AG09309 (cell line): Measurements from ENCODE around the gene GNAT3.

Source experiments
- DNase-seq: peaks from one replicate; pipeline ENCODE4 v3.0.0-alpha.2; 2010; ENCODE audit warnings: low read depth
- H3K4me3 ChIP-seq: 2 replicates; pipeline ENCODE4 v1.5.1; 2011; ENCODE audit warnings: mild to moderate bottlenecking, low read depth, low read length, moderate library complexity; ENCODE audit not compliant: control insufficient read depth
- TF ChIP-seq, protein P1 (sequence below): IDR thresholded peaks from 2 replicates; pipeline ENCODE4 v1.5.1; 2011; ENCODE audit warnings: mild to moderate bottlenecking, low read depth, low read length, inconsistent platforms; ENCODE audit not compliant: insufficient read depth, control insufficient read depth; ENCODE audit errors: missing control alignments

GNAT3 gene

DNA sequence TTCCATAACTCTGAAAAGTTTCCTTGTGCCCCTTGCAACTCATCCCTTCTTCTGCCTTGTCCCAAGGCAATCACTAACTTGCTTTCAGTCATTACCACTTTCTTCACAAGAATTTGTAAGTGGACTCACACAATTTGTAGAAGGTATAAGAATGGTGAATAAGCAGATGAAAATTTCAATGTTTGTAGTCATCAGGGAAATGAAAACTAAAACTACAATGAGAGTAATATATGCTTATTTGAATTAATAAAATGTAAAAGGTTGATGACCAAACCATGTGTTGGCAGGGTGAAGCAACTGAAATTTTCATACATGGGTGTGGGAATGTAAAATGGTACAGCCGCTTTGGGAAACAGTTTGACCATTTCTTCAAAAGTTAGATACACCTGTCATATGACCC is 79.7 kb downstream of the GNAT3 start:
- TF ChIP-seq, protein P1, sequence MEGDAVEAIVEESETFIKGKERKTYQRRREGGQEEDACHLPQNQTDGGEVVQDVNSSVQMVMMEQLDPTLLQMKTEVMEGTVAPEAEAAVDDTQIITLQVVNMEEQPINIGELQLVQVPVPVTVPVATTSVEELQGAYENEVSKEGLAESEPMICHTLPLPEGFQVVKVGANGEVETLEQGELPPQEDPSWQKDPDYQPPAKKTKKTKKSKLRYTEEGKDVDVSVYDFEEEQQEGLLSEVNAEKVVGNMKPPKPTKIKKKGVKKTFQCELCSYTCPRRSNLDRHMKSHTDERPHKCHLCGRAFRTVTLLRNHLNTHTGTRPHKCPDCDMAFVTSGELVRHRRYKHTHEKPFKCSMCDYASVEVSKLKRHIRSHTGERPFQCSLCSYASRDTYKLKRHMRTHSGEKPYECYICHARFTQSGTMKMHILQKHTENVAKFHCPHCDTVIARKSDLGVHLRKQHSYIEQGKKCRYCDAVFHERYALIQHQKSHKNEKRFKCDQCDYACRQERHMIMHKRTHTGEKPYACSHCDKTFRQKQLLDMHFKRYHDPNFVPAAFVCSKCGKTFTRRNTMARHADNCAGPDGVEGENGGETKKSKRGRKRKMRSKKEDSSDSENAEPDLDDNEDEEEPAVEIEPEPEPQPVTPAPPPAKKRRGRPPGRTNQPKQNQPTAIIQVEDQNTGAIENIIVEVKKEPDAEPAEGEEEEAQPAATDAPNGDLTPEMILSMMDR: no peak
- no peak for DNase-seq
- no peak overlapping the region for H3K4me3 ChIP-seq

DNA sequence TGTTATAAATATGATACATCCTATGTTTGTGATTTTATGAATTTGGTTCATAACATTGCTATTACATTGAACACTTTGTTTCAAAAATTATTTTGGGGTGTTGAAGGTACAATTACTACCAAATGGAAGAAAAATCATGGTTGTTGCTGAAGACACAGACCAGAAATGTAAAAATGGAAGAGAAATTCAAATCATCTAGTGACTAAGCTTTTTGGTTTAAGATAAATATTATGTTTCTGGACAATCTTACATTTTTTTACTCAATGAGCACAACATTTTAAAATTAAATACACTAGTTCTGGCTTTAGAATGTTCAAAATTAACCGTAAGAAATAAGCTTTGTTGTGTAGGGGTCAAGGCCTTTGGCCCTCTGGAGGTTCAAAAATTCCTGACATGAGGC is 82.7 kb downstream of the GNAT3 start:
- DNase-seq: no peak
- no peak overlapping the region for H3K4me3 ChIP-seq
- TF ChIP-seq, protein P1: no peak

DNA sequence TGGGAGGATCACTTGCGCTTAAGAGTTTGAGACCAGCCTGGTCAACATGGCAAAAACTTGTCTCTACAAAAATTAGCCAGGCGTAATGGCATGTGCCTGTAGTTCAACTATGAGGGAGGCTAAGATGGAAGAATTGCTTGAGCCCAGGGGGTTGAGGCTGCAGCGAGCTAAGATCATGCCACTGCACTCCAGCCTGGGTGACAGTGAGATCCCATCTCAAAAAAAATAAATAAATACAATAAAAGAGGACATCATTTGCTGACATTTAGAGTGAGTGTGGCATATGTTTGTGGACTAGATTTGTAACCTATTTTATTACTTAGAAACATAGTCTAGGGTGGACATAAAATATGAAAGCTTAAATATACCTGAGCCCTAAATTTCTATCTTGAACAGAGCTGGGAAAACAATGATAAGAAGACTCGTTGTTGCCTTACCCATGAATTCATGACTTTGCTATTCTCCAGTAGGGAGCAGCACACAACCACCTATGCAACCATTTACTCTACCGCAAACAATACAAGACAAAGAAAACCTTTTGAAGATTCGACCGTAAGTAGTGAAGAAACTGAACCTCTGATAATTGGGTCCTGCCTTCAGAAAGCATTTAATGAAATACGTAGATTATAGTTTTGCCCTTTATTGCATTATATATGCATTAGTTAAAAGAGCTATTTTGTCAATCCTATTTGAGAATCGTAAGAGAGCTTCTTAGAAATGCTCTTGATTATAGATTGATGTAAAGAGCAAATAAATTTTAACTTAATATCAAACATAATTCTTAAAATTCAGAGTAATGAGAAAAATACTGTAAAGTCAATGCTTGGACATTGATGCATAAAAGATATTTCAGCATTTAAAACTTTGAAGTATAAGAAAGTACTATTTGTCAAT is 83.5 kb downstream of the GNAT3 start:
- TF ChIP-seq, protein P1: peak; percentile 65
- DNase-seq: no peak
- no peak overlapping the region for H3K4me3 ChIP-seq

DNA sequence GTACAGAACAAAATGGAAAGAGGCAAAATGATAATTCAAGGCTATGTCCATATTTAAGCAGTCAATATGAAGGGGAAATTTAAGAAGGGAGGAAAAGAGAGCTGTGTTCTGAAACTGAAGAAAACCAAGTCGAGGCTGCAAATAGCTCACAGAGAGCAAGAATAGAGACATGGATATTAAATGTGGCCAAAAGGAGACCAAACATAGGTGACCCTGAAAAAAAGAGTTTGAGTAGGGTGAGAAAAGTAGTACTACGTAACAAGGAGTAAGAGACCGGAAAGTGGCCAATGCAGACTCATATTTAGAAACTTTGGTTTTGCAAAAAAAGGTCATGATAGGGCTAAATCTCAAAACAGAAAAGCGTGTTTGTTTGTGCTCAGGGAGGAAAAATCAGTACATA is 84.6 kb downstream of the GNAT3 start:
- TF ChIP-seq, protein P1: no peak
- no peak overlapping the region for H3K4me3 ChIP-seq
- no peak for DNase-seq

DNA sequence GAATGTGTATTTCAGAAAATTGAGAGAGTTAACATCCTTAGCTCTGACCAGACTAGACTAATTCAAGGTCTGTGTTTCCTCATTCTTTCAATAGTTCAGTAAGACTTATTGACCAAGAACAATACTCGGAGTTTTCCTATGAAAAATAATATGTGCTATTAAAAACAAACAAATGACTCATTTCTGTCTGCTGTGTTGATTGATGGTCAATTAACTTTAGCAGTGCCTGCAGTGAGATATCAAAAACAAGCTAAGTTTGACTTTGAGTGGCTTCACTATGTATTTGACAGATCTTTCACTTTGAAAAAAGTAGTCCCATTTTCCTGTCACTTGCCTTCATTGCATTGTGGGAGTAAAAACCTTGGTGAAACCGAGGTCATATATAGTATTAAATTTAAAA is 91.0 kb downstream of the GNAT3 start:
- TF ChIP-seq, protein P1: no peak
- DNase-seq: no peak

DNA sequence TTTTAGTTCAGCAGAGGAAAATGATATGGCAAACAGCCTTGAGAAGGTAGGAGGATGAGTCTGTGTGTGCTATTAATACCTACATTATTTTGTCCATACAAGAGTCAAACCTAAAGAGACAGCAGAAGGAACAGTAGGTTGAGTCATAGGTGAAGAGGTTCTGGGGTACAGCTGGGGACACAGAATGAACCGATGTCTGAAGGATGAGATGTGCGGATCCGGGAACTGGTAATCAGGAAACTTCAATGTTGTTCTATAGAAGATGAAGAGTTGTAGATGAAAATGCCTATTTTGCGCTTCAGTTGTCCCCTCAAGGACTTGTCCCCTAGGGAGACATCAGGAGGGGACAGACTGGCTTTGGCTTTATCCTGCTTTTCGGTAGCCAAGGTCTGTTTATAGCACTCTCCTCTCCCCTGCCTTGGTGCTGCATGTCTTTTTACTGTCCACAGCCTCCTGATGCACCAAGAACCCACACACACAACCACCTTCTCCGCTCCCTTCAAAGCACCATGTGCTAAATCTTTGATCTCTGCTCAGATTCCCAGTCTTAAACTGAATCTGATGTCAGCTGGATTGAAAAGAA is 94.6 kb downstream of the GNAT3 start:
- no peak overlapping the region for H3K4me3 ChIP-seq
- TF ChIP-seq, protein P1: no peak
- no peak for DNase-seq

More for the DNA sequence above, 91.0 kb downstream of the GNAT3 start:
- no peak overlapping the region for H3K4me3 ChIP-seq
